Endothelial cell of umbilical vein (primary cell): ENCODE data around the gene MAGEB4. TPM values are rescaled to one million over a fixed set of nuclear protein-coding genes. Genes with fewer than 3 reads are reported as not detected.

Source experiments
- BruUV-seq: library from RNA; stranded (reverse); fragments of 400-500 nt; replicated peaks from 2 replicates; lab custom pipeline; 2021; lab: Mats Ljungman, UMichigan
- CTCF ChIA-PET: fragments of 300-600, 350-600 bp; sonication (Branson Sonifier 250); formaldehyde crosslinking; loops from one replicate; lab custom pipeline; 2021; ENCODE audit warnings: antibody characterized with exemption, inconsistent platforms; lab: Charles Lee
- POLR2A ChIA-PET: fragments of 300-600, 350-600 bp; sonication (Branson Sonifier 250); formaldehyde crosslinking; loops from one replicate; lab custom pipeline; 2021; ENCODE audit warnings: antibody characterized with exemption, inconsistent platforms; lab: Charles Lee
- DNase-seq: peaks from one replicate; pipeline ENCODE4 v3.0.0-alpha.2; 2011; ENCODE audit warnings: low read depth, low spot score
- FAIRE-seq: peaks from 2 replicates; lab custom pipeline; 2011; peaks lifted over from hg19 to GRCh38; lab: Jason Lieb, UNC
- H2AFZ ChIP-seq: 2 replicates; pipeline ENCODE4 v1.6.0; 2012; ENCODE audit warnings: low read depth, low read length, control low read depth, inconsistent platforms
- H3K27ac ChIP-seq: 2 replicates; pipeline ENCODE4 v1.5.1; 2011; ENCODE audit warnings: low read depth, mild to moderate bottlenecking, control low read depth, low read length, moderate library complexity; ENCODE audit not compliant: insufficient read depth
- H3K27me3 ChIP-seq, 2 experiments: 2 replicates each; pipeline versions ENCODE4 v1.6.0 to v1.6.1; 2011; ENCODE audit warnings: low read length in 2 of 2, mixed read lengths in 1 of 2; ENCODE audit not compliant: control insufficient read depth in 2 of 2, insufficient read depth in 2 of 2
- H3K36me3 ChIP-seq, 2 experiments: 2 replicates in 1 of 2; 3 replicates in 1 of 2; pipeline ENCODE4 v1.5.1; 2011; ENCODE audit warnings: low read length in 2 of 2, mild to moderate bottlenecking in 1 of 2, moderate library complexity in 1 of 2; ENCODE audit not compliant: control insufficient read depth in 2 of 2, insufficient read depth in 2 of 2; ENCODE audit errors: extremely low read depth in 1 of 2
- H3K4me1 ChIP-seq: 3 replicates; pipeline ENCODE4 v1.5.1; 2011; ENCODE audit warnings: mild to moderate bottlenecking, low read length; ENCODE audit not compliant: control insufficient read depth, insufficient read depth; ENCODE audit errors: extremely low read depth
- H3K4me2 ChIP-seq: 2 replicates; pipeline ENCODE4 v1.6.1; 2011; ENCODE audit warnings: low read length, control low read depth, mixed read lengths; ENCODE audit not compliant: insufficient read depth
- H3K4me3 ChIP-seq, 3 experiments: fragments of 200-600 bp in 1 of 3; sonication (generic), shearing (Covaris generic) in 1 of 3; replicated peaks in 1 of 3; 2 replicates each; pipeline ENCODE4 v1.5.1; 2011 to 2016; ENCODE audit warnings: control low read depth in 3 of 3, low read length in 3 of 3, mild to moderate bottlenecking in 2 of 3, inconsistent platforms in 1 of 3, low read depth in 1 of 3, moderate library complexity in 1 of 3; ENCODE audit not compliant: insufficient read depth in 1 of 3
- H3K79me2 ChIP-seq: 2 replicates; pipeline ENCODE4 v1.6.0; 2012; ENCODE audit warnings: low read length, inconsistent platforms; ENCODE audit not compliant: control insufficient read depth, insufficient read depth
- H3K9ac ChIP-seq: replicated peaks from 2 replicates; pipeline ENCODE3; 2011; ENCODE audit warnings: low read length, control low read depth; ENCODE audit not compliant: insufficient read depth; ENCODE audit errors: extremely low read depth
- H3K9me1 ChIP-seq: replicated peaks from 3 replicates; pipeline ENCODE4 v1.6.0; 2011; ENCODE audit warnings: mild to moderate bottlenecking, low read length; ENCODE audit not compliant: control insufficient read depth, insufficient read depth; ENCODE audit errors: extremely low read depth
- H3K9me3 ChIP-seq: replicated peaks from 2 replicates; pipeline ENCODE4 v1.5.1; 2012; ENCODE audit warnings: low read length, inconsistent platforms; ENCODE audit not compliant: control insufficient read depth, insufficient read depth
- H4K20me1 ChIP-seq: replicated peaks from 2 replicates; pipeline ENCODE3; 2011; ENCODE audit warnings: mild to moderate bottlenecking, low read length; ENCODE audit not compliant: control insufficient read depth, insufficient read depth; ENCODE audit errors: extremely low read depth
- EZH2 ChIP-seq: IDR thresholded peaks from 2 replicates; pipeline ENCODE4 v1.6.1; 2012; ENCODE audit warnings: borderline replicate concordance, low read depth, mild to moderate bottlenecking, moderate library complexity, low read length, inconsistent platforms; ENCODE audit not compliant: severe bottlenecking
- FOS ChIP-seq: IDR thresholded peaks from 2 replicates; pipeline ENCODE4 v1.6.1; 2011; ENCODE audit warnings: mild to moderate bottlenecking, low read length, moderate library complexity, borderline replicate concordance; ENCODE audit not compliant: insufficient read depth
- GATA2 ChIP-seq: IDR thresholded peaks from 2 replicates; pipeline ENCODE4 v1.7.0; 2011; ENCODE audit warnings: low read depth, mild to moderate bottlenecking, moderate library complexity, mixed read lengths, low read length; ENCODE audit not compliant: insufficient read length, insufficient read depth
- JUN ChIP-seq: IDR thresholded peaks from 2 replicates; pipeline ENCODE4 v1.6.1; 2011; ENCODE audit warnings: borderline replicate concordance, low read depth; ENCODE audit not compliant: insufficient read length, insufficient read depth
- MAX ChIP-seq: IDR thresholded peaks from 2 replicates; pipeline ENCODE4 v1.6.1; 2011; ENCODE audit not compliant: insufficient read depth, insufficient read length
- MYC ChIP-seq: IDR thresholded peaks from one replicate; pipeline ENCODE4 v1.6.1; 2011; ENCODE audit warnings: mild to moderate bottlenecking, low read depth, low read length
- POLR2A ChIP-seq: IDR thresholded peaks from 2 replicates; pipeline ENCODE4 v1.6.1; 2012; ENCODE audit warnings: low read depth, mild to moderate bottlenecking, control low read depth, low read length
- POLR2AphosphoS5 ChIP-seq: IDR thresholded peaks from 2 replicates; pipeline ENCODE4 v1.6.1; 2012; ENCODE audit warnings: low read depth, mild to moderate bottlenecking, control low read depth, low read length, moderate library complexity; ENCODE audit not compliant: insufficient read depth
- dilution Hi-C: fragments of 300-500 bp; cut with MboI; formaldehyde crosslinking; loops from one replicate; pipeline ENCODE4 v1.15.0; 2019; ENCODE audit warnings: low sequenced_read_pairs; ENCODE audit not compliant: extremely low pct_ligation_motif_present
- intact Hi-C: fragments of 100-400 bp; cut with micrococcal nuclease; formaldehyde crosslinking; loops from one replicate; pipeline ENCODE4 v1.10.0; 2022
- polyA plus RNA-seq, 4 experiments: library from polyadenylated mRNA; depleted of rRNA in 3 of 4; stranded (reverse) in 3 of 4; unstranded in 1 of 4; fragments of >200 nt; gene quantifications; 2 replicates each; pipeline versions ENCODE4 v1.2.1 to v1.2.3, GENCODE V29; 2011 to 2012; ENCODE audit warnings: missing spikeins in 1 of 4
- total RNA-seq: library from RNA; stranded (reverse); gene quantifications from 2 replicates; pipeline ENCODE4 v1.2.3, GENCODE V29; 2021
- TF ChIP-seq, protein P1 (sequence below), 2 donors: IDR thresholded peaks; 1 replicate in 1 of 2; 2 replicates in 1 of 2; pipeline ENCODE4 v1.5.1; 2011; ENCODE audit warnings: low read length in 2 of 2, mild to moderate bottlenecking in 2 of 2, moderate library complexity in 2 of 2, control low read depth in 1 of 2, inconsistent platforms in 1 of 2, low read depth in 1 of 2; ENCODE audit not compliant: insufficient read depth in 1 of 2; ENCODE audit errors: extremely low read depth in 1 of 2

MAGEB4 gene
- total and polyA plus RNA-seq, 2 donors (not counting 3 experiments of a cell fraction or from before 2014, with no cell fraction given) = not detected

- Histone ChIP-seq H3K4me1 (no peaks in the 10 kb centered on the region), H3K4me3 (no peak overlapping the region), H4K20me1 (no peaks in the 10 kb centered on the region), H2AFZ (no peak overlapping the region), H3K9me1 (no peaks in the 10 kb centered on the region), H3K4me2 (no peak overlapping the region), H3K27ac (no peak overlapping the region), H3K9me3 (no peaks in the 10 kb centered on the region), H3K9ac (no peak overlapping the region), H3K36me3 (no peaks in the 10 kb centered on the region), H3K27me3 (no peaks in the 10 kb centered on the region), H3K79me2 (no peaks in the 10 kb centered on the region)
- POLR2A ChIA-PET = no interaction called here
- dilution Hi-C loops (no loop called here), intact Hi-C loops (no loop called here)
- CTCF ChIA-PET = no interaction called here
- FAIRE-seq = no peak
- no TSS peak for BruUV-seq
- DNase-seq = no peak
- TF ChIP-seq EZH2 (no peak), POLR2A (no peak), MYC (no peak), MAX (no peak), FOS (no peak), GATA2 (no peak), JUN (no peak), POLR2AphosphoS5 (no peak)
- TF ChIP-seq, protein P1, sequence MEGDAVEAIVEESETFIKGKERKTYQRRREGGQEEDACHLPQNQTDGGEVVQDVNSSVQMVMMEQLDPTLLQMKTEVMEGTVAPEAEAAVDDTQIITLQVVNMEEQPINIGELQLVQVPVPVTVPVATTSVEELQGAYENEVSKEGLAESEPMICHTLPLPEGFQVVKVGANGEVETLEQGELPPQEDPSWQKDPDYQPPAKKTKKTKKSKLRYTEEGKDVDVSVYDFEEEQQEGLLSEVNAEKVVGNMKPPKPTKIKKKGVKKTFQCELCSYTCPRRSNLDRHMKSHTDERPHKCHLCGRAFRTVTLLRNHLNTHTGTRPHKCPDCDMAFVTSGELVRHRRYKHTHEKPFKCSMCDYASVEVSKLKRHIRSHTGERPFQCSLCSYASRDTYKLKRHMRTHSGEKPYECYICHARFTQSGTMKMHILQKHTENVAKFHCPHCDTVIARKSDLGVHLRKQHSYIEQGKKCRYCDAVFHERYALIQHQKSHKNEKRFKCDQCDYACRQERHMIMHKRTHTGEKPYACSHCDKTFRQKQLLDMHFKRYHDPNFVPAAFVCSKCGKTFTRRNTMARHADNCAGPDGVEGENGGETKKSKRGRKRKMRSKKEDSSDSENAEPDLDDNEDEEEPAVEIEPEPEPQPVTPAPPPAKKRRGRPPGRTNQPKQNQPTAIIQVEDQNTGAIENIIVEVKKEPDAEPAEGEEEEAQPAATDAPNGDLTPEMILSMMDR (IDR thresholded peaks at IDR 0.05; ENCODE audit: extremely low read depth in 1 of 2, insufficient read depth in 1 of 2, low read depth in 1 of 2, low read length in 2 of 2) = no peak
Observed at GRCh38 chrX:30219372-30219771, 22.4 kb upstream of the MAGEB4 start.
